ENCODE results near the gene GSK3A. TPM values are rescaled to one million over a fixed set of nuclear protein-coding genes. Genes with fewer than 3 reads are reported as not detected.

GSK3A gene
- total and polyA plus RNA-seq, 2 donors (not counting 1 experiment from before 2014, with no cell fraction given), result 38.5 to 42.0 TPM

DNA sequence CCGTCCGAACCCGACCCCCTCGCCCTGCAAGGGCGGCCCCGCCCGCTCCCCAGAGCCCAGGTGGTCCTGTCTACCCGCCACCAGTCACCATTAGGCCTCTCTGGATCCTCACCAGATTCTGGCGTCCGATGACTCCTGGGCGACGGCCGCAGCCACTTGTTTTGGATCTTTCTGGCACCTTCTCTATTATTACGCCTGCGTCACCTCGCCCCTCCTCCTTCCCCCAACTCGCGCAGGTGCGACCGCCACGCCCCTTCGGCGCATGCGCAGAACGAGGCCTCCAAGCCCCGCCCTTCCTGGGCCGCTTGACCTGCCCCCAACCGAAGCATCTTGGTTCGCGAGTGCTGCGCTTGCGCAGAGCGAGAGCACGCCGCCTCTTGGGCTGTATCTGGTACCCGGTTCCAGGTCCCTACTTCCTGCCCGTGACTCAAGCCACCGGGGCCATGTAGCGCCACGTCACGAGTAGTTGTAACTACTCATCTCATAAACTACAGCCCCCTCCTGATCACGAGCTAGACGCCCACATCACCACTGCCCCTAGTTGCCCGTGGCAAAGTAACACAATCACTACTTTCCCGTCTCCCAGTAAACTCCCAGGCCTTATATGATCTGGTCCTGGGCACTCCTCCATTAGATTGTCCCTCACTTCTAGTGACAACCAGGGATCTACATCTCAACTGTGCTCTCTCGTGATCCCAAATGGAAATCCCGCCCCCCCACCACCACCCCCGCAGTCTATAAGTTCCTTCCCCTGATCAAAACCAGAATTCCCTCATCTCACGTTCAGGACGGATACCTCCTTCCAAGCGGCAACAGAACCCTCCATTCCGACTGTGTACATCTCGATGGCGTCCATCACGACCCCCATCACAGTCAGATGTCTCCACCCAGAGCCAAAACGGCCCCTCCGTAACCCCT lies 24.6 kb downstream of the GSK3A start, which contains the start of gene DEDD2:
DEDD2 (minus strand) TSS at position 158 of the 918 bp plus-strand sequence. CDS start 670 bp downstream, outside the sequence.
- intact Hi-C loops (cut with micrococcal nuclease), result loop anchor here (1.0 to 2.0 kb wide), 6 partner anchors 16 to 108 kb away; partner anchors contain the start of genes ERF and MEGF8
- Histone ChIP-seq H3K27me3 (replicated peaks in 1 of 4; ENCODE audit: control extremely low read depth in 1 of 4, control insufficient read depth in 3 of 4, insufficient read depth in 4 of 4, low read length in 3 of 4) (no peaks in the 10 kb centered on the region), H2AFZ (ENCODE audit: insufficient read depth, low read depth, low read length, poor library complexity, severe bottlenecking) (peak within 1 kb of the TSS; percentile 65), H3K4me1 (ENCODE audit: control insufficient read depth in 2 of 2, insufficient read depth in 2 of 2, low read length in 2 of 2) (peaks cover 49 to 61% of the 10 kb centered on the region in 2 donors), H4K20me1 (ENCODE audit: control insufficient read depth, insufficient read depth, low read length, poor library complexity, severe bottlenecking) (peaks cover 62% of the 10 kb centered on the region), H3K9ac (ENCODE audit: low read length) (peak within 1 kb of the TSS; percentile 99), H3K9me3 (ENCODE audit: control extremely low read depth in 1 of 3, control insufficient read depth in 2 of 3, insufficient read depth in 1 of 3, low read length in 2 of 3) (no peaks in the 10 kb centered on the region), H3K4me3 (ENCODE audit: control extremely low read depth in 1 of 5, extremely low read depth in 1 of 5, insufficient read depth in 1 of 5, low read depth in 2 of 5, low read length in 4 of 5) (peak within 1 kb of the TSS; percentile 51 to 99 (median 98)), H3K79me2 (ENCODE audit: control insufficient read depth, insufficient read depth, low read length) (peaks cover 93% of the 10 kb centered on the region), H3K4me2 (replicated peaks; ENCODE audit: low read depth, low read length, poor library complexity, severe bottlenecking) (peak within 1 kb of the TSS; percentile 97), H3K27ac (ENCODE audit: low read length in 2 of 2) (peak within 1 kb of the TSS; percentile 97 to 98), H3K36me3 (replicated peaks in 1 of 2; ENCODE audit: control extremely low read depth in 1 of 2, control insufficient read depth in 1 of 2, extremely low read depth in 1 of 2, insufficient read depth in 2 of 2, low read length in 1 of 2) (peaks cover 8 to 28% of the 10 kb centered on the region in 2 experiments)
- peak within 1 kb of the TSS; percentile 85 for H3K4me3 Mint-ChIP-seq
- peak; percentile 77 for ATAC-seq (ENCODE audit: low read depth)
- H3K27me3 Mint-ChIP-seq, result no peaks in the 10 kb centered on the region
- POLR2A ChIA-PET, result interaction anchor here (0.6 to 2.5 kb wide), 4 partner anchors 19 to 88 kb away, joined by 3 to 11 read pairs (median 4); partner anchors contain the start of gene POU2F2
- peak within 1 kb of the TSS; percentile 93 for H3K27ac Mint-ChIP-seq
- peak; percentile 100 for DNase-seq
- 20% methylated on average over 57 of the region's 57 CpGs for WGBS (ENCODE audit: insufficient coverage)
- peaks cover 77% of the 10 kb centered on the region for H3K4me1 Mint-ChIP-seq
- CTCF ChIA-PET, result interaction anchor here (1.1 to 3.8 kb wide), 4 partner anchors 17 to 85 kb away, joined by 3 to 25 read pairs (median 6); partner anchors contain the start of gene POU2F2
- H3K9me3 Mint-ChIP-seq (ENCODE audit: insufficient read depth), result no peaks in the 10 kb centered on the region
- TF ChIP-seq EZH2 (IDR thresholded peaks at IDR 0.05; ENCODE audit: borderline replicate concordance, insufficient read depth, low read depth, low read length, poor library complexity, severe bottlenecking), result no peak
- no peak for TF ChIP-seq CTCF (IDR thresholded peaks at IDR 0.05)
